HUES64 (cell line): ENCODE data around the gene PMM1.

Experiments used
- H3K27ac ChIP-seq: 2 replicates; pipeline ENCODE4 v1.7.0; 2013; ENCODE audit warnings: low read depth, low read length, inconsistent platforms
- H3K27me3 ChIP-seq: 2 replicates; pipeline ENCODE4 v1.6.1; 2013; ENCODE audit warnings: mild to moderate bottlenecking, low read length; ENCODE audit not compliant: insufficient read depth
- H3K36me3 ChIP-seq: 2 replicates; pipeline ENCODE4 v1.6.1; 2013; ENCODE audit warnings: mild to moderate bottlenecking, low read length; ENCODE audit not compliant: insufficient read depth
- H3K4me1 ChIP-seq: 2 replicates; pipeline ENCODE4 v1.6.1; 2013; ENCODE audit warnings: mild to moderate bottlenecking, low read length, moderate library complexity; ENCODE audit not compliant: insufficient read depth
- H3K4me3 ChIP-seq: 2 replicates; pipeline ENCODE4 v1.5.1; 2013; ENCODE audit warnings: mild to moderate bottlenecking, low read length, moderate library complexity
- H3K9ac ChIP-seq: 2 replicates; pipeline ENCODE4 v1.6.1; 2013; ENCODE audit warnings: mild to moderate bottlenecking, low read depth, low read length
- H3K9me3 ChIP-seq: 2 replicates; pipeline ENCODE4 v1.6.1; 2013; ENCODE audit warnings: low read depth, low read length; ENCODE audit not compliant: insufficient read depth
- WGBS: fragments of 150-250, 120-280 bp; methylation state at CpG from one replicate; pipeline ENCODE4 v1.1.7; 2013; ENCODE audit warnings: missing lambda C conversion rate; 5-methylcytosine and 5-hydroxymethylcytosine counted together

The PMM1 gene

GRCh38 chr22:41550952-41551491 lies 38.6 kb downstream of the PMM1 start:
- no peaks in the 10 kb centered on the region for H3K4me1 ChIP-seq
- no peaks in the 10 kb centered on the region for H3K9me3 ChIP-seq
- H3K36me3 ChIP-seq, result no peaks in the 10 kb centered on the region
- no peak overlapping the region for H3K4me3 ChIP-seq
- 92% methylated on average over 12 of the region's 12 CpGs for WGBS
- H3K27me3 ChIP-seq, result no peaks in the 10 kb centered on the region
- no peak overlapping the region for H3K9ac ChIP-seq
- H3K27ac ChIP-seq, result no peak overlapping the region

DNA sequence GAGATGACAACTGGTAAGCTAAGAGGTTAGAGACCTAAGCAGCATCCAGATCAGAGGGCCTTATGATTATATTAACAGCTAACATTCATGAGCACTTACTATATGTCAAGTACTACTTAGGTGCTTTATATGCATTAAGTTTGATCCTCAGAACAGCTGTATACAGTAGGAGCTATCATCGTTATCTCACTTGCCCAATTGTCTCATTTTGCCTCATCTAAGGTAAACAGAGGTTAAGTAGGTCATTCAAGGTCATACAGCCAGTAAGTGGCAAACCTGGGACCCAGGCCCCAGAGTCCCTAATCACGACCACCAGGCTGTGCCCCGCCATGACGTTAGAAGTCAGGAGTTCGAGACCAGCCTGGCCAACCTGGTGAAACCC lies 40.8 kb downstream of the PMM1 start:
- Histone ChIP-seq H3K27me3 (no peaks in the 10 kb centered on the region), H3K27ac (no peak overlapping the region), H3K4me1 (peaks cover 6% of the 10 kb centered on the region), H3K36me3 (no peaks in the 10 kb centered on the region), H3K9ac (no peak overlapping the region), H3K4me3 (no peak overlapping the region), H3K9me3 (no peaks in the 10 kb centered on the region)
- 95% methylated on average over 5 of the region's 5 CpGs for WGBS

GRCh38 chr22:41544671-41545476 lies 44.8 kb downstream of the PMM1 start:
- 54% methylated on average over 19 of the region's 21 CpGs for WGBS
- Histone ChIP-seq H3K4me3 (peak overlapping the region; percentile 93), H3K36me3 (peaks cover 11% of the 10 kb centered on the region; the same call in 1 of the 2 replicates), H3K27me3 (no peaks in the 10 kb centered on the region), H3K27ac (no peak overlapping the region), H3K9ac (no peak overlapping the region; the same call in 1 of the 2 replicates), H3K4me1 (peaks cover 6% of the 10 kb centered on the region), H3K9me3 (no peaks in the 10 kb centered on the region)

- no peaks in the 10 kb centered on the region for H3K9me3 ChIP-seq
- no peaks in the 10 kb centered on the region for H3K27me3 ChIP-seq
- H3K36me3 ChIP-seq, result peaks cover 16% of the 10 kb centered on the region; the same call in 1 of the 2 replicates
- peak within 1 kb of the TSS; percentile 80 for H3K27ac ChIP-seq
- WGBS, result under 1% methylated on average over 80 of the region's 80 CpGs
- peaks cover 6% of the 10 kb centered on the region for H3K4me1 ChIP-seq
- peak within 1 kb of the TSS; percentile 93 for H3K4me3 ChIP-seq
- H3K9ac ChIP-seq, result peak within 1 kb of the TSS; percentile 91
Measured at GRCh38 chr22:41543854-41544670, 45.6 kb downstream of the PMM1 start, which contains the start of gene POLR3H. Gene POLR3H, minus strand, starts transcription at chr22:41544470. Its CDS starts 369 bp downstream, at chr22:41544101.

GRCh38 chr22:41542224-41542623 lies 47.4 kb downstream of the PMM1 start:
- no peak overlapping the region for H3K27ac ChIP-seq
- 96% methylated on average over 4 of the region's 4 CpGs for WGBS
- H3K4me1 ChIP-seq, result peaks cover 6% of the 10 kb centered on the region
- no peak overlapping the region for H3K4me3 ChIP-seq
- H3K36me3 ChIP-seq, result peaks cover 26% of the 10 kb centered on the region
- no peak overlapping the region for H3K9ac ChIP-seq
- H3K27me3 ChIP-seq, result no peaks in the 10 kb centered on the region
- H3K9me3 ChIP-seq, result no peaks in the 10 kb centered on the region

GRCh38 chr22:41541484-41541883 lies 48.2 kb downstream of the PMM1 start:
- no peaks in the 10 kb centered on the region for H3K27me3 ChIP-seq
- H3K9ac ChIP-seq, result no peak overlapping the region
- H3K4me3 ChIP-seq, result no peak overlapping the region
- H3K36me3 ChIP-seq, result peaks cover 27% of the 10 kb centered on the region
- peaks cover 6% of the 10 kb centered on the region for H3K4me1 ChIP-seq
- no peak overlapping the region for H3K27ac ChIP-seq
- WGBS, result 93% methylated on average over 3 of the region's 3 CpGs
- H3K9me3 ChIP-seq, result no peaks in the 10 kb centered on the region

DNA sequence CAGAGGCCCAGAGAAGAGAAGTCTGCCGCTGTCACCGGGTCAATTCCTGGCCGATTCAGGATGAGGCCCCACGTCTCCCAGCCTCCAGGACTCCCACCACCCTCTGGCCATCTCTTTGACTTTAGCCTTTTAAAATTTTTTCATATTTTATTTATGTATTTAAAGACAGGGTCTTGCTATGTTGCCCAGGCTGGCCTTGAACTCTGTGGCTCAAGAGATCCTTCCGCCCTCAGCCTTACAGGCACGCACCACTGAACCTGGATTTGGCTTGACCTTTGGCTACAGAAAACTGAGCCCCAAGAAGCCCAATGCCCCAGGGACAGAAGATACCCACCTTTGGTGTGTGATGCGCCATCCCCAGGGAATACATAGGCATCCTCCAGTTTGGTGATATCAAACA lies 49.3 kb downstream of the PMM1 start:
- no peak overlapping the region for H3K27ac ChIP-seq
- 96% methylated on average over 7 of the region's 7 CpGs for WGBS

DNA sequence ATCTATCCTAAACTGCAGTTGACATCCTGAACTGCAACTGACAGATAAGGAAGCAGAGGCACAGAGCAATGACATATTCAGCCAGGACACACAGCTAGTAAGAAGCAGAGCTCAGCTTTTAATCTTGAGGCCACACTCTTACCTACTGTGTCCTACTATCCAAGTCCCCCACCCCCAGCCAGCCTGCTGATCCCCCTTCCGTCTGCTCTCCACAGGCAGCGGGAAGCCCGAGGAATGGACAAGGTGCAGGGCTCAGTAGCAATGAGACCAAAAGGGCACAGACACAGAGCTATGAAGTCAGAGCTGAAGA lies 49.7 kb downstream of the PMM1 start:
- no peaks in the 10 kb centered on the region for H3K9me3 ChIP-seq
- WGBS, result 96% methylated on average over 3 of the region's 3 CpGs
- no peak overlapping the region for H3K9ac ChIP-seq
- H3K27me3 ChIP-seq, result no peaks in the 10 kb centered on the region
- peaks cover 29% of the 10 kb centered on the region for H3K36me3 ChIP-seq
- peaks cover 4% of the 10 kb centered on the region for H3K4me1 ChIP-seq
- H3K4me3 ChIP-seq, result no peak overlapping the region
- no peak overlapping the region for H3K27ac ChIP-seq

More for the DNA sequence above, 49.3 kb downstream of the PMM1 start:
- Histone ChIP-seq H3K4me1 (peaks cover 6% of the 10 kb centered on the region), H3K4me3 (no peak overlapping the region), H3K27me3 (no peaks in the 10 kb centered on the region), H3K9me3 (no peaks in the 10 kb centered on the region), H3K36me3 (peaks cover 27% of the 10 kb centered on the region), H3K9ac (no peak overlapping the region)

DNA sequence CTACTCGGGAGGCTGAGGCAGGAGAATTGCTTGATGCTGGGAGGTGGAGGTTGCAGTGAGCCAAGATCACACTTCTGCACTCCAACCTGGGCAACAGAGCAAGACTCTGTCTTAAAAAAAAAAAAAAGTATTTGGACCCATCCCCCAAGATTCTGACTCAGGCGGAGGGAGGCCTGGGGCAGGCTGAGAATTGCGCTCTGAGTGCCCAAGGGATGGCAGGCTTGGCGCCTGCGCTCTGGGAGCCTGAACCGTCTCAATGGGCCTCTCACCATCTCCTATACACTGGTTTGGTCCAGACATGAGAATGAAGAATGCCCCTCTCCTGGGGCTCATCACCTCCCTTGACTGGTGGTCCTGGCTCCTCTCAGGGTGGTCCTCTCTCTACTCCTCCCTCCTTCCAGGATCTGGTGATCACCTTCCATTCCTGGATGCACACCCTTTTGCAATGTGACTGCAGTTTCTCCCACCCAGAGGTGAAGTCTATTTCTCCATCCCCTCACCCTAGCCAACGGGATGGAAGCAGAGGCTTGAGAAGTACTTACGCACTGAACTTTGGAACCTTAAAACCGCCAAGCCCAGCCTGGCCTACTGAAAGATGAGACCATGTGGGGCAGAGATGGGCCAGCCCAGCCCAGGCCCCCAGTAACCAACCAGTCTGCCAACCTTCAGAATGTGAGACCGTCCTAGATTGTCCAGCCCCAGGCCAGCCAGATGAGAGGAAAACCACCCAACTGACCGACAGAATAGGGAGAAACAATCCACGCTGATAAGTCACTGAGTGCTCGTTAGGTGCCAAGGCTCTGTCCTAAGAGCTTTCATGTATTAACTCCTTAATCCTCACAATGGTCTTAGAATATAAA lies 50.3 kb downstream of the PMM1 start:
- H3K4me1 ChIP-seq, result no peaks in the 10 kb centered on the region
- WGBS, result 95% methylated on average over 13 of the region's 13 CpGs
- no peaks in the 10 kb centered on the region for H3K27me3 ChIP-seq
- H3K36me3 ChIP-seq, result peaks cover 32% of the 10 kb centered on the region
- no peaks in the 10 kb centered on the region for H3K9me3 ChIP-seq
- no peak overlapping the region for H3K4me3 ChIP-seq
- H3K9ac ChIP-seq, result no peak overlapping the region
- H3K27ac ChIP-seq, result no peak overlapping the region

- no peak overlapping the region for H3K9ac ChIP-seq
- peaks cover 32% of the 10 kb centered on the region for H3K36me3 ChIP-seq
- H3K27me3 ChIP-seq, result no peaks in the 10 kb centered on the region
- 93% methylated on average over 8 of the region's 8 CpGs for WGBS
- no peak overlapping the region for H3K27ac ChIP-seq
- no peaks in the 10 kb centered on the region for H3K9me3 ChIP-seq
- no peak overlapping the region for H3K4me3 ChIP-seq
- H3K4me1 ChIP-seq, result no peaks in the 10 kb centered on the region
Measured at GRCh38 chr22:41538583-41538982, 51.1 kb downstream of the PMM1 start.
